GM12878 (cell line): ENCODE data around the gene KIF22. TPM values are rescaled to one million over a fixed set of nuclear protein-coding genes. Genes with fewer than 3 reads are reported as not detected.

ENCODE experiments used
- ASH2L ChIP-seq: fragments of 300-600, 200-600 bp; sonication (generic); IDR thresholded peaks from 2 replicates; pipeline ENCODE4 v1.6.1; 2017; ENCODE audit warnings: low read depth, mild to moderate bottlenecking, borderline replicate concordance
- EP300 ChIP-seq, 2 experiments: fragments of 150-350 bp in 1 of 2; IDR thresholded peaks; 2 replicates each; pipeline ENCODE4 v1.6.1; 2011 to 2012; ENCODE audit warnings: low read depth in 2 of 2, low read length in 2 of 2, borderline replicate concordance in 1 of 2, improper control_type of control experiment in 1 of 2, inconsistent platforms in 1 of 2; ENCODE audit not compliant: control insufficient read depth in 1 of 2
- FOS ChIP-seq: IDR thresholded peaks from 3 replicates; pipeline ENCODE4 v1.6.1; 2011; ENCODE audit warnings: borderline replicate concordance; ENCODE audit not compliant: insufficient read length; ENCODE audit errors: extremely low read depth
- FOXM1 ChIP-seq: IDR thresholded peaks from 2 replicates; pipeline ENCODE4 v1.6.1; 2012; ENCODE audit warnings: low read depth, mild to moderate bottlenecking, inconsistent platforms, low read length, moderate library complexity
- KDM1A ChIP-seq: fragments of 200-600 bp; sonication (generic); IDR thresholded peaks from 2 replicates; pipeline ENCODE4 v1.6.1; 2016; ENCODE audit warnings: borderline replicate concordance
- KLF5 ChIP-seq: fragments of 450-650 bp; IDR thresholded peaks from 2 replicates; pipeline ENCODE4 v1.6.1; 2014; ENCODE audit warnings: mild to moderate bottlenecking; ENCODE audit not compliant: partially characterized antibody
- NFXL1 ChIP-seq: fragments of 450-650 bp; IDR thresholded peaks from 2 replicates; pipeline ENCODE4 v1.6.1; 2017; ENCODE audit warnings: antibody characterized with exemption, mild to moderate bottlenecking, borderline replicate concordance
- NFYB ChIP-seq: IDR thresholded peaks from 2 replicates; pipeline ENCODE4 v1.6.1; 2011; ENCODE audit warnings: low read depth, mild to moderate bottlenecking, low read length, improper control_type of control experiment, moderate library complexity; ENCODE audit not compliant: insufficient read depth
- NR2C1 ChIP-seq: fragments of 450-650 bp; IDR thresholded peaks from 2 replicates; pipeline ENCODE4 v1.6.1; 2017; ENCODE audit warnings: antibody characterized with exemption, mild to moderate bottlenecking, moderate library complexity
- PBX3 ChIP-seq: IDR thresholded peaks from 2 replicates; pipeline ENCODE4 v1.6.1; 2011; ENCODE audit warnings: mild to moderate bottlenecking, low read depth, low read length, moderate library complexity; ENCODE audit not compliant: insufficient replicate concordance
- POLR2AphosphoS2 ChIP-seq: IDR thresholded peaks from 2 replicates; pipeline ENCODE4 v1.6.1; 2011; ENCODE audit warnings: low read depth, mild to moderate bottlenecking, low read length, improper control_type of control experiment, moderate library complexity
- RB1 ChIP-seq: fragments of 450-650 bp; formaldehyde crosslinking; IDR thresholded peaks from 2 replicates; pipeline ENCODE4 v1.6.1; 2017; ENCODE audit warnings: mild to moderate bottlenecking, borderline replicate concordance
- SPI1 ChIP-seq: IDR thresholded peaks from 2 replicates; pipeline ENCODE4 v1.6.1; 2011; ENCODE audit warnings: low read depth, mild to moderate bottlenecking, low read length, moderate library complexity, borderline replicate concordance; ENCODE audit not compliant: insufficient read depth
- SRF ChIP-seq, 2 experiments: IDR thresholded peaks; 2 replicates each; pipeline ENCODE4 v1.6.1; 2011; ENCODE audit warnings: low read depth in 2 of 2, low read length in 2 of 2, mild to moderate bottlenecking in 1 of 2, moderate library complexity in 1 of 2
- TAF1 ChIP-seq: IDR thresholded peaks from 2 replicates; pipeline ENCODE4 v1.6.1; 2011; ENCODE audit warnings: mild to moderate bottlenecking, low read depth, low read length, borderline replicate concordance
- ZBED1 ChIP-seq: IDR thresholded peaks from 2 replicates; pipeline ENCODE4 v1.6.1; 2016; ENCODE audit warnings: borderline replicate concordance
- ZNF384 ChIP-seq: IDR thresholded peaks from 2 replicates; pipeline ENCODE4 v1.6.1; 2012; ENCODE audit warnings: low read depth, mild to moderate bottlenecking, low read length, improper control_type of control experiment, borderline replicate concordance
- ZNF592 ChIP-seq: fragments of 450-650 bp; IDR thresholded peaks from 2 replicates; pipeline ENCODE4 v1.6.1; 2017; ENCODE audit warnings: mild to moderate bottlenecking, moderate library complexity
- polyA plus RNA-seq, 11 experiments: library from polyadenylated mRNA; depleted of rRNA in 4 of 11; unstranded in 6 of 11; stranded (reverse) in 5 of 11; fragments of >200 nt; fragmentation: Nextera tagmentation in 4 of 11; fragmentation: Illumina TruSeq in 1 of 11; extraction: Ambion mirVana in 4 of 11; extraction: Trizol in 1 of 11; gene quantifications; 1 replicate in 1 of 11; 2 replicates in 10 of 11; pipeline versions ENCODE4 v1.2.1 to v1.2.3, GENCODE V29; 2011 to 2016; ENCODE audit warnings: inconsistent platforms in 2 of 11, missing spikeins in 2 of 11, low read depth in 1 of 11
- total RNA-seq, 4 experiments: library from RNA; depleted of rRNA in 3 of 4; stranded (reverse); fragments of >200 nt in 3 of 4; fragmentation: Illumina TruSeq in 1 of 4; extraction: Trizol in 1 of 4; gene quantifications; 2 replicates each; pipeline versions ENCODE4 v1.2.1 to v1.2.3, GENCODE V29; 2013 to 2021
- TF ChIP-seq, protein P1 (sequence below): fragments of 450-650 bp; conservative IDR thresholded peaks from 2 replicates; pipeline ENCODE4 v1.6.1; 2017; ENCODE audit warnings: mild to moderate bottlenecking, moderate library complexity
- TF ChIP-seq, protein P2 (sequence below): IDR thresholded peaks from 2 replicates; pipeline ENCODE4 v1.6.1; 2011; ENCODE audit warnings: low read depth, mild to moderate bottlenecking, low read length, moderate library complexity, borderline replicate concordance; ENCODE audit errors: extremely low read depth

Gene KIF22
- total and polyA plus RNA-seq, 10 of the 15 experiments (the other 5 are each of a cell fraction or from before 2014, with no cell fraction given) = 7.6 to 158 (median 132) TPM

DNA sequence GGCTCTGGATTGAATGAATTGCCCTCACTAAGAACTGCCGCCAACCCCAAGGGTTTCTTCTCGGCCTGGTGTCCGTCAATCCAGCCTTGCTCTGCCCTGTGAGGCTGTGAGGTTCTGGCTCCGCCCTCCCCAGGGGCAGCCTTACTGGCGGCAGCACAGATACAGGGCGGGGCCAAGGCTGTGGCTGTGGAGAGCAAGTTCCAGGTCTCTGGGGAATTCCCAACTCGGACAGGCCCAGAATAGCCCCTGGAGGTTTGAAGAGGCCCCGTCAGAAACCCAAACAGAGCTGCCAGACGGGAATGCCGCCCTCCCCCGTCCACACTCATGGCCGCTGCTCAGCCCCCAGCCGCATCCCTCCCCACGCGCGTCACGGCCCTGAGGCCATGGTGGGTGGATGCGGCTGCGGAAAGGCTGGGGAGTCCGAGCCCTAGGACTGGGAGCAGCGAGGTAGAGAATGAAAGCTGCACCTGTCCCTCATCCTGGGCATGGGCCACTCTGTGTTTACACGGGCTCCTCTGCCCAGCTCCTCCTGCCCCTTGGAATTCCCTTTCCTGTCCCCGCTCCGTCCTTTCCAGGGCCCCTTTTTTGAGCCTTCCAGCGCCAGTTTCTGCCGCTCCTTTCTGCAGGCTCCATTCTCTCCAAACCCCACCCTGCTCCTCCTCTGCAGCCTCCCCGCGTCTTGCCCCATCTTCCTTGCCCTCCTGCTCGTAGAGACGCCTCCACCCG is 20.8 kb downstream of the KIF22 start (continued):
- TF ChIP-seq ZNF592 = no peak
- TF ChIP-seq SPI1 = no peak
- peak; percentile 73 for TF ChIP-seq NFYB
- TF ChIP-seq ZBED1 = peak; percentile 83; the same call in 1 of the 2 replicates
- TF ChIP-seq, protein P1, sequence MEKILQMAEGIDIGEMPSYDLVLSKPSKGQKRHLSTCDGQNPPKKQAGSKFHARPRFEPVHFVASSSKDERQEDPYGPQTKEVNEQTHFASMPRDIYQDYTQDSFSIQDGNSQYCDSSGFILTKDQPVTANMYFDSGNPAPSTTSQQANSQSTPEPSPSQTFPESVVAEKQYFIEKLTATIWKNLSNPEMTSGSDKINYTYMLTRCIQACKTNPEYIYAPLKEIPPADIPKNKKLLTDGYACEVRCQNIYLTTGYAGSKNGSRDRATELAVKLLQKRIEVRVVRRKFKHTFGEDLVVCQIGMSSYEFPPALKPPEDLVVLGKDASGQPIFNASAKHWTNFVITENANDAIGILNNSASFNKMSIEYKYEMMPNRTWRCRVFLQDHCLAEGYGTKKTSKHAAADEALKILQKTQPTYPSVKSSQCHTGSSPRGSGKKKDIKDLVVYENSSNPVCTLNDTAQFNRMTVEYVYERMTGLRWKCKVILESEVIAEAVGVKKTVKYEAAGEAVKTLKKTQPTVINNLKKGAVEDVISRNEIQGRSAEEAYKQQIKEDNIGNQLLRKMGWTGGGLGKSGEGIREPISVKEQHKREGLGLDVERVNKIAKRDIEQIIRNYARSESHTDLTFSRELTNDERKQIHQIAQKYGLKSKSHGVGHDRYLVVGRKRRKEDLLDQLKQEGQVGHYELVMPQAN = 0 out of 2 replicates have a peak, but pooled peaks have one; percentile 14
- no peak for TF ChIP-seq NFXL1
- TF ChIP-seq TAF1 = 0 out of 2 replicates have a peak, but pooled peaks have one; percentile 13
- no peak for TF ChIP-seq RB1
- no peak for TF ChIP-seq EP300 (IDR thresholded peaks at IDR 0.05; ENCODE audit: borderline replicate concordance in 1 of 2, control insufficient read depth in 1 of 2, low read depth in 2 of 2, low read length in 2 of 2)
- TF ChIP-seq, protein P2, sequence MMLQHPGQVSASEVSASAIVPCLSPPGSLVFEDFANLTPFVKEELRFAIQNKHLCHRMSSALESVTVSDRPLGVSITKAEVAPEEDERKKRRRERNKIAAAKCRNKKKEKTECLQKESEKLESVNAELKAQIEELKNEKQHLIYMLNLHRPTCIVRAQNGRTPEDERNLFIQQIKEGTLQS = no peak
- no peak for TF ChIP-seq NR2C1
- peak; percentile 78; the same call in 1 of the 2 replicates for TF ChIP-seq POLR2AphosphoS2
- TF ChIP-seq FOXM1 = no peak
- no peak for TF ChIP-seq ASH2L
- no peak for TF ChIP-seq SRF (IDR thresholded peaks at IDR 0.05; ENCODE audit: low read depth in 2 of 2, low read length in 2 of 2)
- TF ChIP-seq FOS = peak; percentile 5
- no peak for TF ChIP-seq KDM1A
- no peak for TF ChIP-seq ZNF384
- peak; percentile 89 for TF ChIP-seq PBX3
- no peak for TF ChIP-seq KLF5
